Gastrocnemius medialis (tissue), 4 donors: ENCODE results near the gene PPFIA4. TPM values are rescaled to one million over a fixed set of nuclear protein-coding genes. Genes with fewer than 3 reads are reported as not detected.
A peak's percentile ranks its signal among the peaks of the same experiment; 100 is the strongest.

Experiments used
- ATAC-seq, 2 donors: fragments of 150-250 bp; one replicate each; pipeline ENCODE4 v1.9.1; 2016
- DNase-seq, 2 donors: peaks; one replicate each; pipeline ENCODE4 v3.0.0-alpha.2; 2019
- H3K27ac ChIP-seq, 4 donors: fragments of 200-600 bp; sonication (generic); 1 replicate in 1 of 4; 2 replicates in 3 of 4; pipeline ENCODE4 v1.5.1; 2016 to 2018; ENCODE audit warnings: mild to moderate bottlenecking in 2 of 4, moderate library complexity in 1 of 4
- H3K27me3 ChIP-seq, 3 donors: fragments of 200-600 bp; sonication (generic) in 2 of 3; 1 replicate in 1 of 3; 2 replicates in 2 of 3; pipeline versions ENCODE4 v1.5.1 to v1.6.0; 2016 to 2019; ENCODE audit warnings: mild to moderate bottlenecking in 1 of 3, moderate library complexity in 1 of 3
- H3K36me3 ChIP-seq, 2 donors: fragments of 200-600 bp; sonication (generic) in 1 of 2; one replicate each; pipeline ENCODE4 v1.5.1; 2017 to 2018
- H3K4me1 ChIP-seq, 2 donors: fragments of 200-600 bp; sonication (generic) in 1 of 2; one replicate each; pipeline ENCODE4 v1.5.1; 2016 to 2017; ENCODE audit warnings: mild to moderate bottlenecking in 2 of 2
- H3K4me3 ChIP-seq, 4 donors: fragments of 200-600 bp; sonication (generic) in 3 of 4; 1 replicate in 1 of 4; 2 replicates in 3 of 4; pipeline ENCODE4 v1.5.1; 2016 to 2019; ENCODE audit warnings: mild to moderate bottlenecking in 2 of 4
- H3K9me3 ChIP-seq, 3 donors: fragments of 200-600 bp; sonication (generic) in 2 of 3; 1 replicate in 1 of 3; 2 replicates in 2 of 3; pipeline ENCODE4 v1.5.1; 2016 to 2019
- CTCF ChIP-seq, 5 experiments: fragments of 450-650 bp in 3 of 5; fragments of 200-600 bp in 2 of 5; sonication (generic) in 2 of 5; IDR thresholded peaks in 4 of 5; conservative IDR thresholded peaks in 1 of 5; 1 replicate in 4 of 5; 2 replicates in 1 of 5; pipeline ENCODE4 v1.5.1; 2016 to 2019; ENCODE audit warnings: antibody characterized with exemption in 5 of 5, mild to moderate bottlenecking in 3 of 5, moderate library complexity in 3 of 5
- POLR2A ChIP-seq, 2 donors: fragments of 450-650 bp; IDR thresholded peaks; one replicate each; pipeline ENCODE4 v1.6.1; 2017; ENCODE audit warnings: antibody characterized with exemption in 2 of 2, mild to moderate bottlenecking in 2 of 2, moderate library complexity in 2 of 2
- in situ Hi-C, 4 donors: fragments of 200-750 bp; cut with MboI; loops; one replicate each; pipeline versions ENCODE4 v1.15.0 to v1.8.0; 2017; ENCODE audit warnings: low sequenced_read_pairs in 4 of 4
- intact Hi-C: fragments of 100-400 bp; cut with DNase I; formaldehyde crosslinking; loops from one replicate; pipeline ENCODE4 v1.15.1; 2023; ENCODE audit warnings: low total_unique reads
- total RNA-seq, 4 donors: library from RNA; depleted of rRNA; stranded (reverse); fragments of >200 nt; gene quantifications; one replicate each; pipeline versions ENCODE4 v1.1.0 to v1.2.3, GENCODE V29; 2016

PPFIA4 gene
- total RNA-seq, 4 donors from 2014 or later = 8.4 to 45.5 (median 33.1) TPM

GRCh38 chr1:203127666-203128430 lies 101.6 kb downstream of the PPFIA4 start, which contains the start of gene ADORA1:
Gene ADORA1 (plus strand): TSS chr1:203127726. CDS start chr1:203128842, 1,116 bp downstream.
- Histone ChIP-seq H3K27me3 (no peaks in the 10 kb centered on the region), H3K9me3 (no peaks in the 10 kb centered on the region), H3K36me3 (no peaks in the 10 kb centered on the region), H3K4me3 (peak within 1 kb of the TSS; percentile 50 to 78 (median 60)), H3K4me1 (peaks cover 28 to 41% of the 10 kb centered on the region in 2 donors), H3K27ac (peak within 1 kb of the TSS; percentile 58 to 65 (median 62))
- ATAC-seq (peak; percentile 90 to 92), DNase-seq (peak; percentile 47 to 69)
- no peak for TF ChIP-seq POLR2A (IDR thresholded peaks at IDR 0.05)
- TF ChIP-seq CTCF (IDR thresholded peaks at IDR 0.05 in 4 of 5, conservative IDR thresholded peaks at IDR 0.05 in 1 of 5) = peak in 2 of 5 experiments; percentile 8 to 11
- intact Hi-C loops (loop anchor here (1.0 to 2.0 kb wide), 2 partner anchors 44 to 89 kb away; no protein-coding TSS in a partner anchor), in situ Hi-C loops (no loop called here)

- Histone ChIP-seq H3K36me3 (no peaks in the 10 kb centered on the region), H3K9me3 (no peaks in the 10 kb centered on the region), H3K4me1 (peaks cover 28 to 41% of the 10 kb centered on the region in 2 donors), H3K27me3 (no peaks in the 10 kb centered on the region), H3K4me3 (peak overlapping the region; percentile 50 to 78 (median 60)), H3K27ac (peak overlapping the region; percentile 58 to 65 (median 62))
- peak in 1 of 2 donors; percentile 17 for ATAC-seq
- DNase-seq = no peak
- in situ Hi-C loops (no loop called here), intact Hi-C loops (loop anchor here (1.0 to 2.0 kb wide), 2 partner anchors 44 to 90 kb away; no protein-coding TSS in a partner anchor)
- no peak for TF ChIP-seq CTCF (IDR thresholded peaks at IDR 0.05 in 4 of 5, conservative IDR thresholded peaks at IDR 0.05 in 1 of 5)
- TF ChIP-seq POLR2A (IDR thresholded peaks at IDR 0.05) = no peak
Observed at GRCh38 chr1:203128431-203128715, 102.1 kb downstream of the PPFIA4 start.

Other genes with a start within 250 kb of the PPFIA4 start
- 10 to 100 TPM; 10.7 to 17.1 (median 13.7) TPM for gene KDM5B, start 218.1 kb upstream of the PPFIA4 start, total RNA-seq
- gene PCAT6, start 215.5 kb upstream of the PPFIA4 start, total RNA-seq = 1 to 10 TPM in 1 of 4 donors, not detected in 3; 4.3 TPM
- gene RABIF, start 137.3 kb upstream of the PPFIA4 start, total RNA-seq = 1 to 10 TPM; 2.6 to 9.2 (median 3.9) TPM
- gene KLHL12, start 99.3 kb upstream of the PPFIA4 start, total RNA-seq = 10 to 100 TPM; 12.1 to 24.0 (median 12.6) TPM
- gene ADIPOR1, start 68.2 kb upstream of the PPFIA4 start, total RNA-seq = 100 to 1,000 TPM; 103 to 133 (median 119) TPM
- 100 to 1,000 TPM; 349 to 677 (median 419) TPM for gene CYB5R1, start 59.2 kb upstream of the PPFIA4 start, total RNA-seq
- 10 to 100 TPM; 28.7 to 41.4 (median 30.6) TPM for gene TMEM183A, start 19.1 kb upstream of the PPFIA4 start, total RNA-seq
- gene MYOG, start 59.5 kb downstream of the PPFIA4 start, total RNA-seq = 100 to 1,000 TPM in 1 of 4 donors, 10 to 100 TPM in 3; 21.4 to 146 (median 73.1) TPM
- gene ADORA1, start 101.2 kb downstream of the PPFIA4 start, total RNA-seq = 1 to 10 TPM in 2 of 4 donors, under 1 TPM in 2; 0.25 to 5.6 (median 1.7) TPM
- 100 to 1,000 TPM in 1 of 4 donors, 10 to 100 TPM in 2, 1 to 10 TPM in 1; 7.4 to 260 (median 45.5) TPM for gene MYBPH, start 149.3 kb downstream of the PPFIA4 start, total RNA-seq
- 10 to 100 TPM in 2 of 4 donors, 1 to 10 TPM in 2; 4.0 to 19.7 (median 9.9) TPM for gene CHI3L1, start 160.2 kb downstream of the PPFIA4 start, total RNA-seq
- gene CHIT1, start 203.2 kb downstream of the PPFIA4 start, total RNA-seq = under 1 TPM in 1 of 4 donors, not detected in 3; 0.20 TPM